B cell (primary cell): ENCODE results near the gene THSD4. TPM values are rescaled to one million over a fixed set of nuclear protein-coding genes. Genes with fewer than 3 reads are reported as not detected.

Source experiments
- ATAC-seq: fragments of 200-7000 bp; cut with Tn5 transposase; one replicate; pipeline ENCODE4 v1.10.0; 2021; ENCODE audit warnings: low read depth, mild to moderate bottlenecking, moderate number of reproducible peaks, moderate library complexity
- CTCF ChIA-PET: fragments of 350-600 bp; sonication (Branson Sonifier 250); formaldehyde crosslinking; loops from one replicate; lab custom pipeline; 2021; ENCODE audit warnings: antibody characterized with exemption, inconsistent platforms; lab: Charles Lee
- POLR2A ChIA-PET: fragments of 350-600 bp; sonication (Branson Sonifier 250); formaldehyde crosslinking; loops from one replicate; lab custom pipeline; 2021; ENCODE audit warnings: antibody characterized with exemption; lab: Charles Lee
- DNase-seq: peaks from one replicate; pipeline ENCODE4 v3.0.0; 2013
- H2AFZ ChIP-seq: 2 replicates; pipeline ENCODE4 v1.6.1; 2012; ENCODE audit warnings: mild to moderate bottlenecking, low read depth, low read length; ENCODE audit not compliant: insufficient read depth, poor library complexity, severe bottlenecking
- H3K27ac ChIP-seq, 2 donors: 1 replicate in 1 of 2; 2 replicates in 1 of 2; pipeline ENCODE4 v1.5.1; 2012 to 2013; ENCODE audit warnings: low read length in 2 of 2, mild to moderate bottlenecking in 2 of 2, moderate library complexity in 1 of 2
- H3K27me3 ChIP-seq, 4 experiments: fragments of 200-600 bp in 1 of 4; sonication (generic) in 1 of 4; replicated peaks in 1 of 4; 1 replicate in 2 of 4; 2 replicates in 2 of 4; pipeline versions ENCODE4 v1.6.1 to v1.7.0; 2013 to 2016; ENCODE audit warnings: low read length in 3 of 4, mild to moderate bottlenecking in 2 of 4, mixed read lengths in 1 of 4, moderate library complexity in 1 of 4; ENCODE audit not compliant: insufficient read depth in 4 of 4, control insufficient read depth in 3 of 4; ENCODE audit errors: control extremely low read depth in 1 of 4
- H3K36me3 ChIP-seq, 2 experiments: replicated peaks in 1 of 2; 1 replicate in 1 of 2; 2 replicates in 1 of 2; pipeline versions ENCODE4 v1.6.1 to v1.7.1; 2013; ENCODE audit warnings: low read length in 1 of 2; ENCODE audit not compliant: insufficient read depth in 2 of 2, control insufficient read depth in 1 of 2; ENCODE audit errors: control extremely low read depth in 1 of 2, extremely low read depth in 1 of 2
- H3K4me1 ChIP-seq, 2 donors: fragments of 200-600 bp in 1 of 2; sonication (generic) in 1 of 2; 1 replicate in 1 of 2; 2 replicates in 1 of 2; pipeline versions ENCODE4 v1.5.1 to v1.6.1; 2013 to 2017; ENCODE audit warnings: low read length in 2 of 2; ENCODE audit not compliant: control insufficient read depth in 2 of 2, insufficient read depth in 2 of 2
- H3K4me2 ChIP-seq: replicated peaks from 2 replicates; pipeline ENCODE3; 2012; ENCODE audit warnings: mild to moderate bottlenecking, low read depth, low read length; ENCODE audit not compliant: poor library complexity, severe bottlenecking
- H3K4me3 ChIP-seq, 5 experiments: fragments of 200-600 bp in 1 of 5; sonication (generic) in 1 of 5; 1 replicate in 3 of 5; 2 replicates in 2 of 5; pipeline versions ENCODE4 v1.5.1 to v1.7.0; 2011 to 2016; ENCODE audit warnings: low read length in 4 of 5, mild to moderate bottlenecking in 4 of 5, low read depth in 2 of 5, control low read depth in 1 of 5, moderate library complexity in 1 of 5; ENCODE audit not compliant: insufficient read depth in 1 of 5; ENCODE audit errors: control extremely low read depth in 1 of 5, extremely low read depth in 1 of 5
- H3K79me2 ChIP-seq: fragments of 200-600 bp; sonication (generic); one replicate; pipeline ENCODE4 v1.6.0; 2016; ENCODE audit warnings: low read length; ENCODE audit not compliant: control insufficient read depth, insufficient read depth
- H3K9ac ChIP-seq: fragments of 200-600 bp; sonication (generic); 2 replicates; pipeline ENCODE4 v1.6.1; 2017; ENCODE audit warnings: mild to moderate bottlenecking, low read length, moderate library complexity
- H3K9me3 ChIP-seq, 3 donors: one replicate each; pipeline versions ENCODE4 v1.6.1 to v1.7.1; 2013; ENCODE audit warnings: low read length in 2 of 3; ENCODE audit not compliant: control insufficient read depth in 2 of 3, insufficient read depth in 1 of 3; ENCODE audit errors: control extremely low read depth in 1 of 3
- H4K20me1 ChIP-seq: 2 replicates; pipeline ENCODE4 v1.6.0; 2012; ENCODE audit warnings: mild to moderate bottlenecking, low read length; ENCODE audit not compliant: insufficient read depth, control insufficient read depth, poor library complexity, severe bottlenecking
- H3K27ac Mint-ChIP-seq: one replicate; pipeline ENCODE4 v1.8.0; 2021; ENCODE audit warnings: mixed read lengths
- H3K27me3 Mint-ChIP-seq: one replicate; pipeline ENCODE4 v1.8.0; 2021; ENCODE audit warnings: mixed read lengths
- H3K4me1 Mint-ChIP-seq: one replicate; pipeline ENCODE4 v1.8.0; 2021; ENCODE audit warnings: mixed read lengths
- H3K4me3 Mint-ChIP-seq: one replicate; pipeline ENCODE4 v1.8.0; 2021; ENCODE audit warnings: mixed read lengths
- H3K9me3 Mint-ChIP-seq: one replicate; pipeline ENCODE4 v1.8.0; 2022; ENCODE audit warnings: mixed read lengths; ENCODE audit not compliant: insufficient read depth
- EZH2 ChIP-seq: IDR thresholded peaks from 2 replicates; pipeline ENCODE4 v1.6.1; 2012; ENCODE audit warnings: borderline replicate concordance, low read depth, mild to moderate bottlenecking, moderate library complexity, low read length; ENCODE audit not compliant: insufficient read depth, poor library complexity, severe bottlenecking
- WGBS: methylation state at CpG from one replicate; pipeline ENCODE4 v1.1.5; 2013; ENCODE audit warnings: missing lambda C conversion rate; ENCODE audit not compliant: insufficient coverage; 5-methylcytosine and 5-hydroxymethylcytosine counted together
- intact Hi-C: fragments of 100-400 bp; cut with micrococcal nuclease; formaldehyde crosslinking; loops from one replicate; pipeline ENCODE4 v1.10.0; 2022
- polyA plus RNA-seq: library from polyadenylated mRNA; depleted of rRNA; stranded (reverse); fragments of >200 nt; gene quantifications from 2 replicates; pipeline ENCODE4 v1.2.3, GENCODE V29; 2012
- total RNA-seq, 2 donors: library from RNA; stranded (reverse); fragments of 120-200 nt in 1 of 2; gene quantifications; 1 replicate in 1 of 2; 2 replicates in 1 of 2; pipeline versions ENCODE4 v1.2.3 to v1.2.4, GENCODE V29; 2013 to 2022
- TF ChIP-seq, protein P1 (sequence below): fragments of 200-600 bp; IDR thresholded peaks from one replicate; pipeline ENCODE4 v1.8.0; 2022; ENCODE audit warnings: antibody characterized with exemption, mild to moderate bottlenecking

THSD4 gene
- total and polyA plus RNA-seq, 2 donors (not counting 1 experiment from before 2014, with no cell fraction given) = not detected

DNA sequence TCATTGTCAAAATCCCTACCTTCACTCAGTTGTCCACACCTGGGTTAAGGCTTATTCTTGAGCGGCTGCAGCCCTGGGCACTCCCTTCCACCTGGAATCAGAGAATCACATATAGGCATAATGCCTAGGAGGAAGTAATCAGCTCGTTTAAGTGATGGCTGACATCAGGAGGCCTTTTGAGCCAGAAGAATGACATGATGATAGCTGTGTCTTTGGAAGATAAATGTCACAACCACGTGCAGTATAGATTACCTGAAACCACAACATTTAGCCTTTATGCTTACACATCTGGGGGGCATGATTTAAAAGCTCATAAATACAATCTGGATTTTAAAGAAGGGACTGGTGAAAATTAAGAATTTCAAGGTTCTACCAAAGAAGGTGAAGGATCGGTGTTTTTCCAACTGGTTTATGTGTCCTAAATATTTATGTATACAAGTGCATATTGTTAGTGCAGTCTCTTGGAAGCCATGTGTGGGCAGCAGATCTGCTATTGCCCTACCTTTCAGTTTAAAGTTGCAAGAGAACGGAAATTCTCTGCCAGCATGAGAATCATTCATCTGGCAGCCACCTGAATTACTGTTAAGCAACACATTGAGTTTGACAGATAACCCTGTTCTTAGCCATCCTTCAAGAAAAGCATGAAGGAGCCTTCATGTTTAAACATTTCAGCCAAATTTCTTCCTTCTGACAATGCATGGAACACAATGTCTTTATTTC is 531.7 kb downstream of the THSD4 start:
- H3K4me1 ChIP-seq = no peaks in the 10 kb centered on the region
- H3K27ac Mint-ChIP-seq = no peak overlapping the region
- no peaks in the 10 kb centered on the region for H3K9me3 ChIP-seq
- CTCF ChIA-PET = no interaction called here
- ATAC-seq (no peak), DNase-seq (no peak)
- H3K27me3 ChIP-seq = no peaks in the 10 kb centered on the region
- H3K4me3 ChIP-seq = no peak overlapping the region
- H3K4me1 Mint-ChIP-seq = no peaks in the 10 kb centered on the region
- H3K9me3 Mint-ChIP-seq = peaks cover 5% of the 10 kb centered on the region
- H3K27ac ChIP-seq = no peak overlapping the region
- H3K9ac ChIP-seq = no peak overlapping the region
- TF ChIP-seq, protein P1, sequence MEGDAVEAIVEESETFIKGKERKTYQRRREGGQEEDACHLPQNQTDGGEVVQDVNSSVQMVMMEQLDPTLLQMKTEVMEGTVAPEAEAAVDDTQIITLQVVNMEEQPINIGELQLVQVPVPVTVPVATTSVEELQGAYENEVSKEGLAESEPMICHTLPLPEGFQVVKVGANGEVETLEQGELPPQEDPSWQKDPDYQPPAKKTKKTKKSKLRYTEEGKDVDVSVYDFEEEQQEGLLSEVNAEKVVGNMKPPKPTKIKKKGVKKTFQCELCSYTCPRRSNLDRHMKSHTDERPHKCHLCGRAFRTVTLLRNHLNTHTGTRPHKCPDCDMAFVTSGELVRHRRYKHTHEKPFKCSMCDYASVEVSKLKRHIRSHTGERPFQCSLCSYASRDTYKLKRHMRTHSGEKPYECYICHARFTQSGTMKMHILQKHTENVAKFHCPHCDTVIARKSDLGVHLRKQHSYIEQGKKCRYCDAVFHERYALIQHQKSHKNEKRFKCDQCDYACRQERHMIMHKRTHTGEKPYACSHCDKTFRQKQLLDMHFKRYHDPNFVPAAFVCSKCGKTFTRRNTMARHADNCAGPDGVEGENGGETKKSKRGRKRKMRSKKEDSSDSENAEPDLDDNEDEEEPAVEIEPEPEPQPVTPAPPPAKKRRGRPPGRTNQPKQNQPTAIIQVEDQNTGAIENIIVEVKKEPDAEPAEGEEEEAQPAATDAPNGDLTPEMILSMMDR = no peak
- H3K4me2 ChIP-seq = no peak overlapping the region
- no peaks in the 10 kb centered on the region for H4K20me1 ChIP-seq
- H3K27me3 Mint-ChIP-seq = peaks cover 2% of the 10 kb centered on the region
- no peak overlapping the region for H2AFZ ChIP-seq
- POLR2A ChIA-PET = no interaction called here
- H3K36me3 ChIP-seq = no peaks in the 10 kb centered on the region
- no peak overlapping the region for H3K4me3 Mint-ChIP-seq
- intact Hi-C loops = no loop called here
- H3K79me2 ChIP-seq = no peaks in the 10 kb centered on the region
- WGBS = 78% methylated on average over 3 of the region's 5 CpGs

DNA sequence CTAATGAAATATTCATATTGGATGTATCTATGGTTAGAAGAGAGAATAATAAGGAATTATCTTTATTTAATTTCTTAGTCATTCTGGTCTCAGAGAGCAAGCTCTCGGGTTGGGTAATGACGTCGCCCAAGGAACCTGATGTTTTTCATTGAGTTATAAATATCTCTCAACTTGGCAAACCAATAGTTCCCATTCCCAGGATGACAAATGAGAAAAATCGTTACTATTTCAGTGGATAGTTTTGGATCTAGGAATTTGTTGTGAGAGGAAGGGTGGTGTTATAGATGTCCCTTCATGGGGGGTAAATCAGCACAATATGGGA is 532.2 kb downstream of the THSD4 start:
- Histone ChIP-seq H3K79me2 (no peaks in the 10 kb centered on the region), H2AFZ (no peak overlapping the region), H3K4me3 (no peak overlapping the region), H3K4me2 (no peak overlapping the region), H3K27ac (no peak overlapping the region), H4K20me1 (no peaks in the 10 kb centered on the region), H3K9me3 (no peaks in the 10 kb centered on the region), H3K9ac (no peak overlapping the region), H3K27me3 (no peaks in the 10 kb centered on the region), H3K4me1 (no peaks in the 10 kb centered on the region), H3K36me3 (no peaks in the 10 kb centered on the region)
- H3K4me1 Mint-ChIP-seq = no peaks in the 10 kb centered on the region
- intact Hi-C loops = no loop called here
- no peak for DNase-seq
- peaks cover 5% of the 10 kb centered on the region for H3K9me3 Mint-ChIP-seq
- TF ChIP-seq EZH2 = no peak
- TF ChIP-seq, protein P1 = no peak
- ChIA-PET CTCF (no interaction called here), POLR2A (no interaction called here)
- peaks cover 2% of the 10 kb centered on the region for H3K27me3 Mint-ChIP-seq
- 100% methylated on average over 1 of the region's 4 CpGs for WGBS
- ATAC-seq = no peak
- no peak overlapping the region for H3K4me3 Mint-ChIP-seq
- H3K27ac Mint-ChIP-seq = no peak overlapping the region
